GM19035 (cell line): Measurements from ENCODE around the gene OR2T35.

Experiments
- ATAC-seq: cut with Tn5 transposase; IDR thresholded peaks from one replicate; pipeline ENCODE4 v1.9.1; 2021; ENCODE audit not compliant: unreplicated experiment

Gene OR2T35

GRCh38 chr1:248627971-248628844, 16.9 kb downstream of the OR2T35 start:
- ATAC-seq = peak; percentile 96

GRCh38 chr1:248625971-248626370, 19.1 kb downstream of the OR2T35 start:
- ATAC-seq = no peak

- ATAC-seq = no peak
Observed at GRCh38 chr1:248625166-248625565, 19.9 kb downstream of the OR2T35 start.

GRCh38 chr1:248622570-248623001, 22.5 kb downstream of the OR2T35 start:
- ATAC-seq = peak; percentile 90

- no peak for ATAC-seq
Observed at GRCh38 chr1:248621770-248622169, 23.3 kb downstream of the OR2T35 start.

GRCh38 chr1:248618878-248619277, 26.2 kb downstream of the OR2T35 start:
- no peak for ATAC-seq

- ATAC-seq = no peak
Observed at GRCh38 chr1:248618119-248618518, 27.0 kb downstream of the OR2T35 start.

- no peak for ATAC-seq
Observed at GRCh38 chr1:248613742-248614141, 31.3 kb downstream of the OR2T35 start.

- no peak for ATAC-seq
Observed at GRCh38 chr1:248611883-248612414, 33.1 kb downstream of the OR2T35 start.

GRCh38 chr1:248610301-248610700, 34.8 kb downstream of the OR2T35 start:
- ATAC-seq = no peak

- no peak for ATAC-seq
Observed at GRCh38 chr1:248599396-248599795, 45.7 kb downstream of the OR2T35 start.

GRCh38 chr1:248597589-248597988, 47.5 kb downstream of the OR2T35 start, which contains the start of gene OR2T10:
Gene OR2T10 (minus strand): TSS chr1:248597700. CDS start chr1:248593768, 3,932 bp downstream.
- ATAC-seq = no peak

GRCh38 chr1:248596615-248597014, 48.5 kb downstream of the OR2T35 start:
- no peak for ATAC-seq

- ATAC-seq = no peak
Observed at GRCh38 chr1:248593226-248593625, 51.9 kb downstream of the OR2T35 start.

- no peak for ATAC-seq
Observed at GRCh38 chr1:248592655-248593054, 52.4 kb downstream of the OR2T35 start.

- ATAC-seq = no peak
Observed at GRCh38 chr1:248590055-248590454, 55.0 kb downstream of the OR2T35 start.

GRCh38 chr1:248589334-248589733, 55.7 kb downstream of the OR2T35 start:
- ATAC-seq = no peak
